Measurements from ENCODE around the gene SET.
A peak's percentile ranks its signal among the peaks of the same experiment; 100 is the strongest.
"Not testable (repeated sequence)": the region's sequence is repeated elsewhere in the genome, so short reads cannot be mapped to it uniquely, and the experiment has no call there.

Gene SET

GRCh38 chr9:128687453-128687852 is 1.6 kb upstream of the SET start:
- Histone ChIP-seq H3K4me1 (ENCODE audit: control insufficient read depth, insufficient read depth, low read length) (peaks cover 28% of the 10 kb centered on the region), H3K27me3 (ENCODE audit: control insufficient read depth, insufficient read depth, low read length, poor library complexity, severe bottlenecking) (no peaks in the 10 kb centered on the region), H3K4me3 (ENCODE audit: insufficient read depth, low read depth, low read length) (no peak overlapping the region), H3K9me3 (ENCODE audit: control insufficient read depth, low read length) (no peaks in the 10 kb centered on the region), H3K27ac (ENCODE audit: insufficient read depth, low read depth, low read length, poor library complexity, severe bottlenecking) (no peak overlapping the region), H3K36me3 (ENCODE audit: control insufficient read depth, insufficient read depth, low read length) (peaks cover 7% of the 10 kb centered on the region)
- 78 to 81% methylated on average over 4 of the region's 4 CpGs for WGBS, 2 experiments

- H3K27me3 ChIP-seq (ENCODE audit: control insufficient read depth, insufficient read depth, low read length, poor library complexity, severe bottlenecking), result no peaks in the 10 kb centered on the region
- H3K4me3 ChIP-seq (ENCODE audit: insufficient read depth, low read depth, low read length), result peak overlapping the region; percentile 94
- peak overlapping the region; percentile 91 for H3K27ac ChIP-seq (ENCODE audit: insufficient read depth, low read depth, low read length, poor library complexity, severe bottlenecking)
- H3K36me3 ChIP-seq (ENCODE audit: control insufficient read depth, insufficient read depth, low read length), result peaks cover 25% of the 10 kb centered on the region
- no peaks in the 10 kb centered on the region for H3K9me3 ChIP-seq (ENCODE audit: control insufficient read depth, low read length)
- peaks cover 28% of the 10 kb centered on the region for H3K4me1 ChIP-seq (ENCODE audit: control insufficient read depth, insufficient read depth, low read length)
- 0% methylated on average over 76 to 80 of the region's 80 CpGs for WGBS, 2 experiments
Observed at GRCh38 chr9:128689293-128689774, 312 bp downstream of the SET start.

GRCh38 chr9:128689820-128690683 is 1.0 kb downstream of the SET start:
- Histone ChIP-seq H3K4me1 (ENCODE audit: control insufficient read depth, insufficient read depth, low read length) (peaks cover 23% of the 10 kb centered on the region), H3K36me3 (ENCODE audit: control insufficient read depth, insufficient read depth, low read length) (peaks cover 28% of the 10 kb centered on the region), H3K27me3 (ENCODE audit: control insufficient read depth, insufficient read depth, low read length, poor library complexity, severe bottlenecking) (no peaks in the 10 kb centered on the region), H3K4me3 (ENCODE audit: insufficient read depth, low read depth, low read length) (peak overlapping the region; percentile 94), H3K9me3 (ENCODE audit: control insufficient read depth, low read length) (no peaks in the 10 kb centered on the region), H3K27ac (ENCODE audit: insufficient read depth, low read depth, low read length, poor library complexity, severe bottlenecking) (peak overlapping the region; percentile 50)
- 0% methylated on average over 81 to 83 of the region's 83 CpGs for WGBS, 2 experiments

- Histone ChIP-seq H3K9me3 (ENCODE audit: control insufficient read depth, low read length) (no peaks in the 10 kb centered on the region), H3K4me1 (ENCODE audit: control insufficient read depth, insufficient read depth, low read length) (peaks cover 17% of the 10 kb centered on the region), H3K27me3 (ENCODE audit: control insufficient read depth, insufficient read depth, low read length, poor library complexity, severe bottlenecking) (no peaks in the 10 kb centered on the region), H3K27ac (ENCODE audit: insufficient read depth, low read depth, low read length, poor library complexity, severe bottlenecking) (no peak overlapping the region), H3K4me3 (ENCODE audit: insufficient read depth, low read depth, low read length) (peak overlapping the region; percentile 94), H3K36me3 (ENCODE audit: control insufficient read depth, insufficient read depth, low read length) (peaks cover 31% of the 10 kb centered on the region)
- WGBS, 2 experiments, result 15 to 22% methylated on average over 5 of the region's 5 CpGs
Observed at GRCh38 chr9:128690684-128691034, 1.6 kb downstream of the SET start.

GRCh38 chr9:128693738-128694137 is 4.7 kb downstream of the SET start:
- H3K9me3 ChIP-seq (ENCODE audit: control insufficient read depth, low read length); H3K4me3 ChIP-seq (ENCODE audit: insufficient read depth, low read depth, low read length); H3K4me1 ChIP-seq (ENCODE audit: control insufficient read depth, insufficient read depth, low read length); H3K27me3 ChIP-seq (ENCODE audit: control insufficient read depth, insufficient read depth, low read length, poor library complexity, severe bottlenecking); H3K27ac ChIP-seq (ENCODE audit: insufficient read depth, low read depth, low read length, poor library complexity, severe bottlenecking): not testable (repeated sequence)
- WGBS, 2 experiments, result 96 to 99% methylated on average over 3 of the region's 3 CpGs
- H3K36me3 ChIP-seq (ENCODE audit: control insufficient read depth, insufficient read depth, low read length), result peaks cover 42% of the 10 kb centered on the region

- peaks cover 42% of the 10 kb centered on the region for H3K36me3 ChIP-seq (ENCODE audit: control insufficient read depth, insufficient read depth, low read length)
- 93 to 97% methylated on average over 6 of the region's 6 CpGs for WGBS, 2 experiments
Observed at GRCh38 chr9:128694344-128694743, 5.3 kb downstream of the SET start.

GRCh38 chr9:128696923-128697707 is 8.1 kb downstream of the SET start:
- Histone ChIP-seq H3K4me3 (ENCODE audit: insufficient read depth, low read depth, low read length) (no peak overlapping the region), H3K27ac (ENCODE audit: insufficient read depth, low read depth, low read length, poor library complexity, severe bottlenecking) (no peak overlapping the region), H3K27me3 (ENCODE audit: control insufficient read depth, insufficient read depth, low read length, poor library complexity, severe bottlenecking) (no peaks in the 10 kb centered on the region), H3K36me3 (ENCODE audit: control insufficient read depth, insufficient read depth, low read length) (peaks cover 39% of the 10 kb centered on the region), H3K9me3 (ENCODE audit: control insufficient read depth, low read length) (no peaks in the 10 kb centered on the region), H3K4me1 (ENCODE audit: control insufficient read depth, insufficient read depth, low read length) (no peaks in the 10 kb centered on the region)
- 82 to 83% methylated on average over 8 of the region's 8 CpGs for WGBS, 2 experiments

More at GRCh38 chr9:128694344-128694743, 5.3 kb downstream of the SET start:
- Histone ChIP-seq H3K4me1 (ENCODE audit: control insufficient read depth, insufficient read depth, low read length) (peaks cover 4% of the 10 kb centered on the region), H3K4me3 (ENCODE audit: insufficient read depth, low read depth, low read length) (no peak overlapping the region), H3K9me3 (ENCODE audit: control insufficient read depth, low read length) (no peaks in the 10 kb centered on the region), H3K27ac (ENCODE audit: insufficient read depth, low read depth, low read length, poor library complexity, severe bottlenecking) (no peak overlapping the region), H3K27me3 (ENCODE audit: control insufficient read depth, insufficient read depth, low read length, poor library complexity, severe bottlenecking) (no peaks in the 10 kb centered on the region)

- 95 to 96% methylated on average over 30 of the region's 30 CpGs for WGBS, 2 experiments
- peaks cover 19% of the 10 kb centered on the region for H3K36me3 ChIP-seq (ENCODE audit: control insufficient read depth, insufficient read depth, low read length)
- not testable (repeated sequence) for H3K4me3 ChIP-seq (ENCODE audit: insufficient read depth, low read depth, low read length); H3K27me3 ChIP-seq (ENCODE audit: control insufficient read depth, insufficient read depth, low read length, poor library complexity, severe bottlenecking); H3K27ac ChIP-seq (ENCODE audit: insufficient read depth, low read depth, low read length, poor library complexity, severe bottlenecking); H3K4me1 ChIP-seq (ENCODE audit: control insufficient read depth, insufficient read depth, low read length); H3K9me3 ChIP-seq (ENCODE audit: control insufficient read depth, low read length)
Observed at GRCh38 chr9:128699096-128699795, 10.2 kb downstream of the SET start.

- Histone ChIP-seq H3K9me3 (ENCODE audit: control insufficient read depth, low read length) (no peaks in the 10 kb centered on the region), H3K27me3 (ENCODE audit: control insufficient read depth, insufficient read depth, low read length, poor library complexity, severe bottlenecking) (no peaks in the 10 kb centered on the region), H3K36me3 (ENCODE audit: control insufficient read depth, insufficient read depth, low read length) (peaks cover 5% of the 10 kb centered on the region), H3K27ac (ENCODE audit: insufficient read depth, low read depth, low read length, poor library complexity, severe bottlenecking) (no peak overlapping the region), H3K4me1 (ENCODE audit: control insufficient read depth, insufficient read depth, low read length) (no peaks in the 10 kb centered on the region), H3K4me3 (ENCODE audit: insufficient read depth, low read depth, low read length) (no peak overlapping the region)
- WGBS, 2 experiments, result 86 to 89% methylated on average over 10 of the region's 10 CpGs
Observed at GRCh38 chr9:128701227-128701854, 12.3 kb downstream of the SET start.
